ENCODE data around the gene SPEN. TPM values are rescaled to one million over a fixed set of nuclear protein-coding genes. Genes with fewer than 3 reads are reported as not detected.

Gene SPEN
- total and polyA plus RNA-seq, 2 of the 13 experiments (the other 11 are each of a cell fraction or from before 2014, with no cell fraction given): 4.8 to 14.0 TPM

GRCh38 chr1:15975805-15976680 lies 128.5 kb downstream of the SPEN start, which contains the start of gene ZBTB17 (continued):
- TF ChIP-seq, protein P1, sequence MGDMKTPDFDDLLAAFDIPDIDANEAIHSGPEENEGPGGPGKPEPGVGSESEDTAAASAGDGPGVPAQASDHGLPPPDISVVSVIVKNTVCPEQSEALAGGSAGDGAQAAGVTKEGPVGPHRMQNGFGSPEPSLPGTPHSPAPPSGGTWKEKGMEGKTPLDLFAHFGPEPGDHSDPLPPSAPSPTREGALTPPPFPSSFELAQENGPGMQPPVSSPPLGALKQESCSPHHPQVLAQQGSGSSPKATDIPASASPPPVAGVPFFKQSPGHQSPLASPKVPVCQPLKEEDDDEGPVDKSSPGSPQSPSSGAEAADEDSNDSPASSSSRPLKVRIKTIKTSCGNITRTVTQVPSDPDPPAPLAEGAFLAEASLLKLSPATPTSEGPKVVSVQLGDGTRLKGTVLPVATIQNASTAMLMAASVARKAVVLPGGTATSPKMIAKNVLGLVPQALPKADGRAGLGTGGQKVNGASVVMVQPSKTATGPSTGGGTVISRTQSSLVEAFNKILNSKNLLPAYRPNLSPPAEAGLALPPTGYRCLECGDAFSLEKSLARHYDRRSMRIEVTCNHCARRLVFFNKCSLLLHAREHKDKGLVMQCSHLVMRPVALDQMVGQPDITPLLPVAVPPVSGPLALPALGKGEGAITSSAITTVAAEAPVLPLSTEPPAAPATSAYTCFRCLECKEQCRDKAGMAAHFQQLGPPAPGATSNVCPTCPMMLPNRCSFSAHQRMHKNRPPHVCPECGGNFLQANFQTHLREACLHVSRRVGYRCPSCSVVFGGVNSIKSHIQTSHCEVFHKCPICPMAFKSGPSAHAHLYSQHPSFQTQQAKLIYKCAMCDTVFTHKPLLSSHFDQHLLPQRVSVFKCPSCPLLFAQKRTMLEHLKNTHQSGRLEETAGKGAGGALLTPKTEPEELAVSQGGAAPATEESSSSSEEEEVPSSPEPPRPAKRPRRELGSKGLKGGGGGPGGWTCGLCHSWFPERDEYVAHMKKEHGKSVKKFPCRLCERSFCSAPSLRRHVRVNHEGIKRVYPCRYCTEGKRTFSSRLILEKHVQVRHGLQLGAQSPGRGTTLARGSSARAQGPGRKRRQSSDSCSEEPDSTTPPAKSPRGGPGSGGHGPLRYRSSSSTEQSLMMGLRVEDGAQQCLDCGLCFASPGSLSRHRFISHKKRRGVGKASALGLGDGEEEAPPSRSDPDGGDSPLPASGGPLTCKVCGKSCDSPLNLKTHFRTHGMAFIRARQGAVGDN (CRISPR knock-in tag; IDR thresholded peaks at IDR 0.05): peak; percentile 79
- TF ChIP-seq POGZ (CRISPR knock-in tag; IDR thresholded peaks at IDR 0.05) (peak; percentile 40; the same call in 1 of the 2 replicates), RFX3 (CRISPR knock-in tag; IDR thresholded peaks at IDR 0.05) (no peak), ZNF441 (CRISPR knock-in tag; IDR thresholded peaks at IDR 0.05; ENCODE audit: borderline replicate concordance) (peak; percentile 77; the same call in 1 of the 2 replicates), ETV5 (CRISPR knock-in tag; IDR thresholded peaks at IDR 0.05; ENCODE audit: borderline replicate concordance) (peak; percentile 65), HES4 (CRISPR knock-in tag; IDR thresholded peaks at IDR 0.05; ENCODE audit: borderline replicate concordance) (no peak), REST (IDR thresholded peaks at IDR 0.05; ENCODE audit: borderline replicate concordance in 1 of 2, low read depth in 1 of 2, low read length in 2 of 2) (no peak), ZNF510 (CRISPR knock-in tag; IDR thresholded peaks at IDR 0.05; ENCODE audit: low read depth) (peak; percentile 57; the same call in 1 of the 2 replicates), CHD4 (IDR thresholded peaks at IDR 0.05; ENCODE audit: borderline replicate concordance, low read length) (no peak), BRD4 (CRISPR knock-in tag; IDR thresholded peaks at IDR 0.05) (peak; percentile 56; the same call in 1 of the 2 replicates), ZNF235 (CRISPR knock-in tag; IDR thresholded peaks at IDR 0.05; ENCODE audit: borderline replicate concordance) (no peak), XBP1 (CRISPR knock-in tag; IDR thresholded peaks at IDR 0.05) (no peak), ZNF468 (CRISPR knock-in tag; IDR thresholded peaks at IDR 0.05) (no peak), ZBTB20 (CRISPR knock-in tag; IDR thresholded peaks at IDR 0.05; ENCODE audit: borderline replicate concordance, low read depth) (no peak)
- TF ChIP-seq, protein P2, sequence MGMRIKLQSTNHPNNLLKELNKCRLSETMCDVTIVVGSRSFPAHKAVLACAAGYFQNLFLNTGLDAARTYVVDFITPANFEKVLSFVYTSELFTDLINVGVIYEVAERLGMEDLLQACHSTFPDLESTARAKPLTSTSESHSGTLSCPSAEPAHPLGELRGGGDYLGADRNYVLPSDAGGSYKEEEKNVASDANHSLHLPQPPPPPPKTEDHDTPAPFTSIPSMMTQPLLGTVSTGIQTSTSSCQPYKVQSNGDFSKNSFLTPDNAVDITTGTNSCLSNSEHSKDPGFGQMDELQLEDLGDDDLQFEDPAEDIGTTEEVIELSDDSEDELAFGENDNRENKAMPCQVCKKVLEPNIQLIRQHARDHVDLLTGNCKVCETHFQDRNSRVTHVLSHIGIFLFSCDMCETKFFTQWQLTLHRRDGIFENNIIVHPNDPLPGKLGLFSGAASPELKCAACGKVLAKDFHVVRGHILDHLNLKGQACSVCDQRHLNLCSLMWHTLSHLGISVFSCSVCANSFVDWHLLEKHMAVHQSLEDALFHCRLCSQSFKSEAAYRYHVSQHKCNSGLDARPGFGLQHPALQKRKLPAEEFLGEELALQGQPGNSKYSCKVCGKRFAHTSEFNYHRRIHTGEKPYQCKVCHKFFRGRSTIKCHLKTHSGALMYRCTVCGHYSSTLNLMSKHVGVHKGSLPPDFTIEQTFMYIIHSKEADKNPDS (CRISPR knock-in tag; IDR thresholded peaks at IDR 0.05): no peak
- TF ChIP-seq, protein P3, sequence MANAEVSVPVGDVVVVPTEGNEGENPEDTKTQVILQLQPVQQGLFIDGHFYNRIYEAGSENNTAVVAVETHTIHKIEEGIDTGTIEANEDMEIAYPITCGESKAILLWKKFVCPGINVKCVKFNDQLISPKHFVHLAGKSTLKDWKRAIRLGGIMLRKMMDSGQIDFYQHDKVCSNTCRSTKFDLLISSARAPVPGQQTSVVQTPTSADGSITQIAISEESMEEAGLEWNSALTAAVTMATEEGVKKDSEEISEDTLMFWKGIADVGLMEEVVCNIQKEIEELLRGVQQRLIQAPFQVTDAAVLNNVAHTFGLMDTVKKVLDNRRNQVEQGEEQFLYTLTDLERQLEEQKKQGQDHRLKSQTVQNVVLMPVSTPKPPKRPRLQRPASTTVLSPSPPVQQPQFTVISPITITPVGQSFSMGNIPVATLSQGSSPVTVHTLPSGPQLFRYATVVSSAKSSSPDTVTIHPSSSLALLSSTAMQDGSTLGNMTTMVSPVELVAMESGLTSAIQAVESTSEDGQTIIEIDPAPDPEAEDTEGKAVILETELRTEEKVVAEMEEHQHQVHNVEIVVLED (CRISPR knock-in tag; IDR thresholded peaks at IDR 0.05; ENCODE audit: borderline replicate concordance): peak; percentile 83
